H9 (cell line): ENCODE data around the gene RASA3. TPM values are rescaled to one million over a fixed set of nuclear protein-coding genes. Genes with fewer than 3 reads are reported as not detected.

Source experiments
- DNase-seq: peaks from one replicate; pipeline ENCODE4 v3.0.0-alpha.2; 2017
- H2AFZ ChIP-seq: one replicate; pipeline ENCODE4 v1.6.1; 2013; ENCODE audit warnings: mild to moderate bottlenecking, low read length, control low read depth, moderate library complexity
- H2AK5ac ChIP-seq: 2 replicates; pipeline ENCODE4 v1.6.1; 2013; ENCODE audit warnings: low read length, control low read depth, mixed read lengths; ENCODE audit not compliant: insufficient read length
- H2BK120ac ChIP-seq: one replicate; pipeline ENCODE4 v1.6.1; 2013; ENCODE audit warnings: low read depth, mild to moderate bottlenecking, low read length, control low read depth, inconsistent platforms; ENCODE audit not compliant: poor library complexity, severe bottlenecking
- H2BK12ac ChIP-seq: 2 replicates; pipeline ENCODE4 v1.6.1; 2013; ENCODE audit warnings: low read length, control low read depth, mixed read lengths, low read depth; ENCODE audit not compliant: insufficient read length
- H2BK15ac ChIP-seq: 2 replicates; pipeline ENCODE4 v1.6.1; 2013; ENCODE audit warnings: low read depth, low read length, control low read depth
- H2BK20ac ChIP-seq: one replicate; pipeline ENCODE4 v1.6.1; 2013; ENCODE audit warnings: low read depth, mild to moderate bottlenecking, low read length, control low read depth, inconsistent platforms; ENCODE audit not compliant: poor library complexity, severe bottlenecking
- H2BK5ac ChIP-seq: 2 replicates; pipeline ENCODE4 v1.6.1; 2013; ENCODE audit warnings: low read length, control low read depth, mixed read lengths; ENCODE audit not compliant: insufficient read length
- H3K14ac ChIP-seq: 2 replicates; pipeline ENCODE4 v1.6.1; 2013; ENCODE audit warnings: low read length, control low read depth; ENCODE audit not compliant: insufficient read depth
- H3K18ac ChIP-seq: 2 replicates; pipeline ENCODE4 v1.6.1; 2013; ENCODE audit warnings: low read depth, mild to moderate bottlenecking, mixed read lengths, low read length, control low read depth; ENCODE audit not compliant: insufficient read length
- H3K23ac ChIP-seq: 2 replicates; pipeline ENCODE4 v1.6.1; 2013; ENCODE audit warnings: low read length, control low read depth, mixed read lengths, low read depth; ENCODE audit not compliant: insufficient read length
- H3K23me2 ChIP-seq: 2 replicates; pipeline ENCODE4 v1.6.1; 2013; ENCODE audit warnings: low read depth, mild to moderate bottlenecking, mixed read lengths, low read length, control low read depth; ENCODE audit not compliant: insufficient read length, poor library complexity, severe bottlenecking
- H3K27ac ChIP-seq: 2 replicates; pipeline ENCODE4 v1.5.1; 2013; ENCODE audit warnings: low read length, control low read depth, mixed read lengths, low read depth; ENCODE audit not compliant: insufficient read length
- H3K27me3 ChIP-seq: 2 replicates; pipeline ENCODE4 v1.6.1; 2013; ENCODE audit warnings: low read length, control low read depth, inconsistent platforms; ENCODE audit not compliant: insufficient read depth
- H3K4ac ChIP-seq: 2 replicates; pipeline ENCODE4 v1.6.1; 2013; ENCODE audit warnings: low read depth, mild to moderate bottlenecking, control low read depth, inconsistent platforms, low read length, moderate library complexity
- H3K4me1 ChIP-seq: 2 replicates; pipeline ENCODE4 v1.6.1; 2013; ENCODE audit warnings: low read length, control low read depth, inconsistent platforms; ENCODE audit not compliant: insufficient read depth
- H3K4me2 ChIP-seq: 2 replicates; pipeline ENCODE4 v1.6.1; 2013; ENCODE audit warnings: low read length, control low read depth, mixed read lengths; ENCODE audit not compliant: insufficient read length, insufficient read depth
- H3K56ac ChIP-seq: 2 replicates; pipeline ENCODE4 v1.6.1; 2013; ENCODE audit warnings: low read depth, mild to moderate bottlenecking, mixed read lengths, low read length, control low read depth; ENCODE audit not compliant: insufficient read length
- H3K79me1 ChIP-seq: 2 replicates; pipeline ENCODE4 v1.6.1; 2013; ENCODE audit warnings: low read depth, mild to moderate bottlenecking, moderate library complexity, low read length, control low read depth, inconsistent platforms; ENCODE audit not compliant: insufficient read depth, poor library complexity, severe bottlenecking
- H3K79me2 ChIP-seq: 2 replicates; pipeline ENCODE4 v1.6.1; 2013; ENCODE audit warnings: low read length, control low read depth, inconsistent platforms; ENCODE audit not compliant: insufficient read depth
- H3K9ac ChIP-seq: 2 replicates; pipeline ENCODE4 v1.6.1; 2013; ENCODE audit warnings: low read length, control low read depth, mixed read lengths; ENCODE audit not compliant: insufficient read length; ENCODE audit errors: extremely low read depth
- H3K9me3 ChIP-seq: one replicate; pipeline ENCODE4 v1.6.1; 2013; ENCODE audit warnings: low read depth, low read length, inconsistent platforms; ENCODE audit not compliant: control insufficient read depth
- H3T11ph ChIP-seq: one replicate; pipeline ENCODE4 v1.6.1; 2013; ENCODE audit warnings: mild to moderate bottlenecking, low read length, control low read depth, inconsistent platforms
- H4K20me1 ChIP-seq: one replicate; pipeline ENCODE4 v1.6.1; 2013; ENCODE audit not compliant: control insufficient read depth, insufficient read length, insufficient read depth
- H4K5ac ChIP-seq: 2 replicates; pipeline ENCODE4 v1.6.1; 2013; ENCODE audit warnings: low read depth, mild to moderate bottlenecking, mixed read lengths, low read length, control low read depth; ENCODE audit not compliant: insufficient read length
- H4K8ac ChIP-seq: replicated peaks from 2 replicates; pipeline ENCODE4 v1.6.1; 2013; ENCODE audit warnings: low read length, control low read depth, mixed read lengths, low read depth; ENCODE audit not compliant: insufficient read length
- H4K91ac ChIP-seq: 2 replicates; pipeline ENCODE4 v1.6.1; 2013; ENCODE audit warnings: low read depth, mild to moderate bottlenecking, moderate library complexity, mixed read lengths, low read length, control low read depth; ENCODE audit not compliant: insufficient read length
- H3K27ac Mint-ChIP-seq, 3 experiments: 2 replicates in 2 of 3; 3 replicates in 1 of 3; pipeline ENCODE4 v1.8.0; 2020 to 2021; ENCODE audit warnings: mixed read lengths in 3 of 3, mild to moderate bottlenecking in 1 of 3, moderate library complexity in 1 of 3
- H3K27me3 Mint-ChIP-seq: 2 replicates; pipeline ENCODE4 v1.8.0; 2021; ENCODE audit warnings: low read depth, mild to moderate bottlenecking, moderate library complexity, mixed read lengths
- H3K36me3 Mint-ChIP-seq, 3 experiments: 2 replicates in 2 of 3; 3 replicates in 1 of 3; pipeline ENCODE4 v1.8.0; 2020 to 2021; ENCODE audit warnings: low read depth in 3 of 3, mixed read lengths in 3 of 3; ENCODE audit not compliant: insufficient read depth in 1 of 3
- H3K4me1 Mint-ChIP-seq, 2 experiments: 2 replicates each; pipeline ENCODE4 v1.8.0; 2020; ENCODE audit warnings: mixed read lengths in 2 of 2
- H3K4me3 Mint-ChIP-seq, 2 experiments: 2 replicates in 1 of 2; 3 replicates in 1 of 2; pipeline ENCODE4 v1.8.0; 2020 to 2021; ENCODE audit warnings: mild to moderate bottlenecking in 2 of 2, mixed read lengths in 2 of 2, moderate library complexity in 1 of 2
- H3K9me3 Mint-ChIP-seq, 2 experiments: 2 replicates in 1 of 2; 3 replicates in 1 of 2; pipeline ENCODE4 v1.8.0; 2020; ENCODE audit warnings: mild to moderate bottlenecking in 2 of 2, mixed read lengths in 2 of 2, moderate library complexity in 1 of 2
- WGBS: extraction: QIAGEN DNeasy Blood & Tissue Kit; methylation state at CpG from one replicate; pipeline ENCODE4 v1.1.7; 2013; ENCODE audit warnings: missing lambda C conversion rate, low lambda C conversion rate, mixed read lengths; ENCODE audit not compliant: insufficient read length; ENCODE audit errors: extremely low coverage; 5-methylcytosine and 5-hydroxymethylcytosine counted together
- total RNA-seq: library from RNA; stranded (reverse); gene quantifications from 2 replicates; pipeline ENCODE4 v1.2.1, GENCODE V29; 2021
- TF ChIP-seq, protein P1 (sequence below): fragments of 200-600 bp; sonication (generic); conservative IDR thresholded peaks from 3 replicates; pipeline ENCODE4 v1.8.0; 2021; ENCODE audit warnings: antibody characterized with exemption, mild to moderate bottlenecking

RASA3 gene
- total RNA-seq, 1 experiment from 2014 or later, result 12.3 TPM

DNA sequence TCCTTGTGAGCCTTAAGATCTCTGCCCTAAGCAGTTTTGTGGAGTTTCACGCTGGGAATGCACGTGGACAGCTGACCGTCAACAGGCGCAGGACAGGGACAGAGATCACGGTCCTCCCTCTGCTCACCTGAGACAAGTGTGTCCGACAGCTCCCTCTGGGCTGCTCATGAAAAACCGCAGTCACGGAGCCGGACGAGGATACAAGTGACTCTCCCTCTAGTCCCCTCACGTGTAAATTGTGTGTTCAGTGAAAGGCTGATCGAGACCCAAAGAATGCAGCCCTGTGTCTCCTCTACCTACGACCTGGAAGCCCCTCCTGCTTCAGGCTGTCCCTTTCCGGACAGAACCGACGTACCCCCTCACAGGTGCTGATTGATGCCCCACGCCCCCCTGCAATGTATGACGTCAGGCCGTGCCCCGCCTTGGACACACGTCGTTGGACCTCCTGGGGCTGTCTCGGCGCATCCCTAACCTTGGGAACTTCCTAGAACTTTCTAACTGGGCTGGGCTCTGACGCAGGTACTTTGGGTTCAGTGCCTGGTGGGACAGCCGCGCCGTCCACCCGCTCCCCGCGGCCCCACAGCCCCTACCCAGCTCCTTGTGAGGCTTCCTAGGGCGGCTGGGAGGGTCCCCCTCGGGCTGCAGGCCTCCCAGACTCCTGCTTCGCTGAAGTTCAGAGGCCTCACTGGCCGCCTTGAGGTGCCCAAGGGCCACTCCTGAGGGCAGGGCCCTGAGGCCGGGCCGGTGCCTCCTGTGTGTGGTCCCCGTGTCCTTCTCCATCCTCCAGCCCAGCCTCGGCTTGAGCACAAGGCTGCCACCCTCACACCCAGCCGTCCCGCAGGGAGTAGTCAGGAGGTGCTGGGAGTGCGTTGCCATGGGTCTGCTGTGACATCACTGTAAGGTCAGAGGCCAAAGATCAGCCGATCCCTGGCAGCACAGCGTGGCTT lies 158.9 kb downstream of the RASA3 start, which contains the start of gene C13orf46:
Gene C13orf46, minus strand, starts transcription at position 859 of the 947 bp plus-strand sequence. Its CDS starts 79 bp downstream, at position 780.
- H2BK120ac ChIP-seq, result no peak within 1 kb of the TSS
- H3K27ac Mint-ChIP-seq, result peak within 1 kb of the TSS in 2 of 3 experiments; percentile 64 to 92; a peak in 3 of 7 replicates

More for the DNA sequence above, 158.9 kb downstream of the RASA3 start, which contains the start of gene C13orf46:
- no peak within 1 kb of the TSS for H2BK20ac ChIP-seq
- no peak within 1 kb of the TSS for H3T11ph ChIP-seq
- no peaks in the 10 kb centered on the region for H3K4me1 ChIP-seq
- no peak within 1 kb of the TSS for H3K4me2 ChIP-seq
- no peak within 1 kb of the TSS for H4K8ac ChIP-seq
- H3K27me3 ChIP-seq, result no peaks in the 10 kb centered on the region
- H3K14ac ChIP-seq, result no peak within 1 kb of the TSS
- WGBS, result no CpG with 5 or more reads among the region's 44 CpGs
- H2BK5ac ChIP-seq, result no peak within 1 kb of the TSS
- no peak within 1 kb of the TSS for H3K4me3 Mint-ChIP-seq
- H3K4me1 Mint-ChIP-seq, result peaks cover 4 to 13% of the 10 kb centered on the region in 2 experiments; a peak in 3 of 4 replicates
- no peak for DNase-seq
- H4K20me1 ChIP-seq, result peaks cover 5% of the 10 kb centered on the region
- H3K4ac ChIP-seq, result no peak within 1 kb of the TSS
- TF ChIP-seq, protein P1, sequence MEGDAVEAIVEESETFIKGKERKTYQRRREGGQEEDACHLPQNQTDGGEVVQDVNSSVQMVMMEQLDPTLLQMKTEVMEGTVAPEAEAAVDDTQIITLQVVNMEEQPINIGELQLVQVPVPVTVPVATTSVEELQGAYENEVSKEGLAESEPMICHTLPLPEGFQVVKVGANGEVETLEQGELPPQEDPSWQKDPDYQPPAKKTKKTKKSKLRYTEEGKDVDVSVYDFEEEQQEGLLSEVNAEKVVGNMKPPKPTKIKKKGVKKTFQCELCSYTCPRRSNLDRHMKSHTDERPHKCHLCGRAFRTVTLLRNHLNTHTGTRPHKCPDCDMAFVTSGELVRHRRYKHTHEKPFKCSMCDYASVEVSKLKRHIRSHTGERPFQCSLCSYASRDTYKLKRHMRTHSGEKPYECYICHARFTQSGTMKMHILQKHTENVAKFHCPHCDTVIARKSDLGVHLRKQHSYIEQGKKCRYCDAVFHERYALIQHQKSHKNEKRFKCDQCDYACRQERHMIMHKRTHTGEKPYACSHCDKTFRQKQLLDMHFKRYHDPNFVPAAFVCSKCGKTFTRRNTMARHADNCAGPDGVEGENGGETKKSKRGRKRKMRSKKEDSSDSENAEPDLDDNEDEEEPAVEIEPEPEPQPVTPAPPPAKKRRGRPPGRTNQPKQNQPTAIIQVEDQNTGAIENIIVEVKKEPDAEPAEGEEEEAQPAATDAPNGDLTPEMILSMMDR, result no peak
- no peak within 1 kb of the TSS for H4K91ac ChIP-seq
- H3K27me3 Mint-ChIP-seq, result no peaks in the 10 kb centered on the region; the same call in 1 of the 2 replicates
- H3K9ac ChIP-seq, result no peak within 1 kb of the TSS
- H3K23me2 ChIP-seq, result no peaks in the 10 kb centered on the region
- no peak within 1 kb of the TSS for H3K18ac ChIP-seq
- no peak within 1 kb of the TSS for H2BK12ac ChIP-seq
- H2BK15ac ChIP-seq, result no peak within 1 kb of the TSS
- no peaks in the 10 kb centered on the region for H3K9me3 Mint-ChIP-seq
- peaks cover 2 to 5% (median 4%) of the 10 kb centered on the region in 3 experiments; a peak in 4 of 7 replicates for H3K36me3 Mint-ChIP-seq
- H4K5ac ChIP-seq, result no peak within 1 kb of the TSS
- no peak within 1 kb of the TSS for H3K27ac ChIP-seq
- no peak within 1 kb of the TSS for H3K56ac ChIP-seq
- H3K79me2 ChIP-seq, result no peaks in the 10 kb centered on the region
- H2AK5ac ChIP-seq, result no peak within 1 kb of the TSS
- no peak within 1 kb of the TSS for H3K23ac ChIP-seq
- H3K79me1 ChIP-seq, result no peaks in the 10 kb centered on the region
- H2AFZ ChIP-seq, result no peak within 1 kb of the TSS
- H3K9me3 ChIP-seq, result no peaks in the 10 kb centered on the region
